Coronary artery (tissue), 2 donors: Measurements from ENCODE around the gene ALPK3.

Experiments used
- DNase-seq: peaks from one replicate; pipeline ENCODE4 v3.0.0-alpha.2; 2017; ENCODE audit warnings: low spot score
- H3K27ac ChIP-seq, 2 donors: fragments of 200-600 bp; sonication (generic); one replicate each; pipeline ENCODE4 v1.5.1; 2016 to 2019
- H3K4me3 ChIP-seq: fragments of 200-600 bp; sonication (generic); 2 replicates; pipeline ENCODE4 v1.5.1; 2016; ENCODE audit warnings: mild to moderate bottlenecking, moderate library complexity
- CTCF ChIP-seq: fragments of 200-600 bp; sonication (generic); IDR thresholded peaks from one replicate; pipeline ENCODE4 v1.5.1; 2019; ENCODE audit warnings: antibody characterized with exemption

ALPK3 gene

GRCh38 chr15:84914909-84915605, 97.9 kb downstream of the ALPK3 start:
- TF ChIP-seq CTCF = no peak
- no peak overlapping the region for H3K4me3 ChIP-seq
- H3K27ac ChIP-seq = peak overlapping the region; percentile 91 to 94
- DNase-seq = peak; percentile 90

GRCh38 chr15:84915606-84915958, 98.4 kb downstream of the ALPK3 start:
- Histone ChIP-seq H3K4me3 (no peak overlapping the region), H3K27ac (peak overlapping the region; percentile 91 to 94)
- TF ChIP-seq CTCF = no peak
- no peak for DNase-seq

GRCh38 chr15:84917452-84917851, 100.3 kb downstream of the ALPK3 start:
- TF ChIP-seq CTCF = no peak
- no peak overlapping the region for H3K4me3 ChIP-seq
- H3K27ac ChIP-seq = no peak overlapping the region
- no peak for DNase-seq

- no peak for DNase-seq
- H3K4me3 ChIP-seq = no peak overlapping the region
- no peak overlapping the region for H3K27ac ChIP-seq
- TF ChIP-seq CTCF = no peak
Observed at GRCh38 chr15:84919106-84919667, 102.0 kb downstream of the ALPK3 start.

- no peak for DNase-seq
- no peak overlapping the region for H3K27ac ChIP-seq
- TF ChIP-seq CTCF = no peak
Observed at GRCh38 chr15:84921121-84921520, 104.0 kb downstream of the ALPK3 start.

GRCh38 chr15:84922530-84922929, 105.4 kb downstream of the ALPK3 start:
- TF ChIP-seq CTCF = no peak

More at GRCh38 chr15:84921121-84921520, 104.0 kb downstream of the ALPK3 start:
- H3K4me3 ChIP-seq = no peak overlapping the region

More at GRCh38 chr15:84922530-84922929, 105.4 kb downstream of the ALPK3 start:
- no peak for DNase-seq
- Histone ChIP-seq H3K27ac (no peak overlapping the region), H3K4me3 (no peak overlapping the region)
